ENCODE measurements around the gene EPSTI1. TPM values are rescaled to one million over a fixed set of nuclear protein-coding genes. Genes with fewer than 3 reads are reported as not detected.

The EPSTI1 gene
- polyA plus RNA-seq, 3 donors from 2014 or later: 8.6 to 32.3 (median 26.6) TPM

DNA sequence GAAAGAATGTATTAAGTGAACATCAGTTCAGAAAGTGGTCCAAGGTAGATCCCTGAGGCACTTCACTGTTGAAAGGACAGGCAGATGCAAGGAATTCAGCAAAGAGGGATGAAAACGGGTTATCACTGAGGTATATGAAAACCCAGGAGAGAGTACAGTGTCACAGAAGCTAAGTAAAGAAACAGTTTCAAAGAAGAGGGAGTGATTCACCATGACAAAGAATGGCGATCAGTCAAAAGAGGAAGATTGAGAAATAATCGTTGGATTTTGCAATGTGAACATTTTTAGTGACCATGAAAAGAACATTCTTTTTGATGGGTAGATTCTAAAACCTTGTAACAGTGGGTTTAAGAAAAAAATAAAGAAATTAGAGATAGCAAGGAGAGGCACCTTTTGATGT is 99.3 kb downstream of the EPSTI1 start:
- DNase-seq: no peak
- no peaks in the 10 kb centered on the region for H3K9me3 Mint-ChIP-seq
- no peaks in the 10 kb centered on the region for H3K4me1 Mint-ChIP-seq
- no peak overlapping the region for H3K27ac Mint-ChIP-seq
- peaks cover 12 to 29% (median 25%) of the 10 kb centered on the region in 3 donors for H3K36me3 Mint-ChIP-seq
- no peaks in the 10 kb centered on the region for H3K27me3 Mint-ChIP-seq (ENCODE audit: low read depth in 3 of 3)
- no peak overlapping the region for H3K4me3 Mint-ChIP-seq

- no peak overlapping the region for H3K27ac Mint-ChIP-seq
- no peaks in the 10 kb centered on the region for H3K9me3 Mint-ChIP-seq
- DNase-seq: no peak
- H3K27me3 Mint-ChIP-seq (ENCODE audit: low read depth in 3 of 3): peaks cover 0 to under 1% (median 0%) of the 10 kb centered on the region in 3 donors
- H3K4me3 Mint-ChIP-seq: no peak overlapping the region
- no peaks in the 10 kb centered on the region for H3K4me1 Mint-ChIP-seq
- peaks cover 12 to 28% (median 26%) of the 10 kb centered on the region in 3 donors for H3K36me3 Mint-ChIP-seq
Observed at GRCh38 chr13:42891591-42891990, 100.5 kb downstream of the EPSTI1 start.

DNA sequence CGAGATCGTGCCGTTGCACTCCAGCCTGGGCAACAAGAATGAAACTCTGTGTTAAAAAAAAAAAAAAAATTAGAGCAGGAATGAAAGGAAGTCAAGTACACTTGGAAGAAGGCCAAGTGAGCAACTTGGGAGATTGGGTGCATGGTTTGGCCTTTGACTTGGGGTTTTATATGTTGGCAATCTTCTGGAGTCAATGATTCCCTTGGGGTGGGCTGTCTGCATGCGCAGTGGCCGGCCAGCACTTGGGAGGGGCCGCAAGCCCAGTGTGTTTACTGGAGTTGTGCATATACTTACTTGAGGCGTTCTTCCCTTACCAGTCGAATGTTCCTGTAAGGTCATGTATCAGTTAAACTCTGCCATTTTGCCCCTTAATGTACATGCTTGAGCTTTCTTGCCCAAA is 106.7 kb downstream of the EPSTI1 start:
- DNase-seq: no peak
- peaks cover 0 to 4% (median 0%) of the 10 kb centered on the region in 3 donors for H3K27me3 Mint-ChIP-seq (ENCODE audit: low read depth in 3 of 3)
- H3K36me3 Mint-ChIP-seq: peaks cover 8 to 31% (median 30%) of the 10 kb centered on the region in 3 donors
- peaks cover 2 to 8% of the 10 kb centered on the region in 2 donors for H3K4me1 Mint-ChIP-seq
- H3K27ac Mint-ChIP-seq: no peak overlapping the region
- H3K4me3 Mint-ChIP-seq: no peak overlapping the region
- H3K9me3 Mint-ChIP-seq: no peaks in the 10 kb centered on the region

- H3K36me3 Mint-ChIP-seq: peaks cover 8 to 37% (median 33%) of the 10 kb centered on the region in 3 donors
- H3K4me1 Mint-ChIP-seq: peaks cover 2 to 14% of the 10 kb centered on the region in 2 donors
- H3K4me3 Mint-ChIP-seq: no peak overlapping the region
- peak overlapping the region in 1 of 6 donors; percentile 21 for H3K27ac Mint-ChIP-seq
- no peaks in the 10 kb centered on the region for H3K9me3 Mint-ChIP-seq
- H3K27me3 Mint-ChIP-seq (ENCODE audit: low read depth in 3 of 3): peaks cover 0 to 4% (median 1%) of the 10 kb centered on the region in 3 donors
- no peak for DNase-seq
Observed at GRCh38 chr13:42883771-42884467, 108.1 kb downstream of the EPSTI1 start.

DNA sequence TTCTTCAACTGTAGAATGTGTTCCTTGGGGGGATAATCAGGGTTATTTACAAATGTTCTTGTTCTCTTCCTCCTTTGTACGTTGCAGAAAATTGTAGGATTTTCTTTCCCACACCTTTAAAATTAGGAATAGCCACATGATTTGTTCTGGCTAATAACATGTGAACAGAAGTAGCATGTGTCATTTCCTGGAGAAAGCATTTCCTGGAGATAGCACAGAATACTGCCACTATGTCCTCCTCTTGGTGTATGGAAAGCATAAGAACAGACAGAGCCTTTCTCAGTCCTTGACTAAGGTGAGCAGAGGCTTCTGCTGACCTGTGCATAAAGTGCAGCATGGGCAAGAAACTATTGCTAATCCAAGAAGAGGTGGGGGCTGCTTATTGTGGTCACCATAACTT is 108.9 kb downstream of the EPSTI1 start:
- Mint-ChIP-seq H3K27ac (no peak overlapping the region), H3K36me3 (peaks cover 8 to 43% (median 28%) of the 10 kb centered on the region in 3 donors), H3K27me3 (ENCODE audit: low read depth in 3 of 3) (peaks cover 0 to 5% (median 1%) of the 10 kb centered on the region in 3 donors), H3K4me1 (peaks cover 2 to 14% of the 10 kb centered on the region in 2 donors), H3K9me3 (no peaks in the 10 kb centered on the region), H3K4me3 (no peak overlapping the region)
- no peak for DNase-seq

- peaks cover 2 to 14% of the 10 kb centered on the region in 2 donors for H3K4me1 Mint-ChIP-seq
Observed at GRCh38 chr13:42880056-42880605, 111.9 kb downstream of the EPSTI1 start.

DNA sequence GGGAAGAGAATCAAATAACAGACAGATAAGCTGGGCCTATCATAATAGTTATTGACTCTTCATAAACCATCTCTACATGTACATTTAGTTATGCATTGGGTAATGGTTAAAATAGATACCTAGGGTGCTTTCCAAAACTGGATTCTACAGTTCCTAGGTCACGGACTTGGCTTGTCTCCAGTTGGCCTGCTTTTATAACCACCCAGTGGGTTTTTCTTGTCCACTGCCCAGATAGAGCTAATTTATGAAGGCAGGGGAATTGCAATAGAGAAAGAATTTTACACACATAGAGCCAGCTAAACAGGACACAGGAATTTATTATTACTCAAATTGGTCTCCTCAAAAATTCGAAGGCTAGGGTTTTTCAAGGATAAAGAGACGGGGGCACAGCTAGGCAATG is 113.3 kb downstream of the EPSTI1 start:
- Mint-ChIP-seq H3K4me1 (peaks cover 2 to 13% of the 10 kb centered on the region in 2 donors), H3K36me3 (peaks cover 0 to 18% (median 3%) of the 10 kb centered on the region in 3 donors), H3K27ac (no peak overlapping the region), H3K27me3 (ENCODE audit: low read depth in 3 of 3) (peaks cover 0 to 5% (median 1%) of the 10 kb centered on the region in 3 donors), H3K9me3 (no peaks in the 10 kb centered on the region), H3K4me3 (no peak overlapping the region)
- DNase-seq: no peak

More at GRCh38 chr13:42880056-42880605, 111.9 kb downstream of the EPSTI1 start:
- H3K27me3 Mint-ChIP-seq (ENCODE audit: low read depth in 3 of 3): peaks cover 0 to 5% (median 1%) of the 10 kb centered on the region in 3 donors
- H3K4me3 Mint-ChIP-seq: no peak overlapping the region
- peaks cover 0 to 21% (median 7%) of the 10 kb centered on the region in 3 donors for H3K36me3 Mint-ChIP-seq
- H3K9me3 Mint-ChIP-seq: no peaks in the 10 kb centered on the region
- no peak for DNase-seq
- H3K27ac Mint-ChIP-seq: no peak overlapping the region

DNA sequence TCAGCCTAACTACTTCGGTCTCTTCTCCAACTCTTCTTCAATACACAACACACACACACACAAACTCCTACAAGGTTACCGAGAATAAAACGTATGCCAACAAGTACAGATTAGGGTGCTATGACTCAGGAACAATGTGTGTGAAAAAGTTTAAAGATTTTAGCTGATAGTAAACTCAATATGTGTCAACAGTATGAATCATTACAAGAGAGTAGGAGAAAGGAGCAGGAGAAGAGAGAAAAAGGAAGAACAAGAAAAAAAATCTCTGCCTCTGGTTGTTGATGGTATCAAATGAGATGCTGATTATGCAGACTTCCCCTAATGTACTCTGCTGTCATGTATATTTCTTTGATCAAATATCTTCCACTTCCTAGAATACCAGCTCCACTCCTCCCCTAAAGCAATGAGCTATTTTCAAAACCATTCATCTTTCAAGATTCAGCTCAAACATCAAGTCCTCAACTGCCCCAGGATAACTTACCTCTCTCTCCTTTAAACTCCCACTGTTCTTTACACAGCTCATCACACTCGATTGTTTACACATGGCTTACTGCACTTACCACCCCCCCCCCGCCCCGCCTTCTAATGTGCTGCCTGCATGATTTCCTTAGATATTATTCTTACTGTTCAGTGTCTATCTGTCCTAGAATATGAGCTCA is 115.0 kb downstream of the EPSTI1 start:
- Mint-ChIP-seq H3K9me3 (no peaks in the 10 kb centered on the region), H3K36me3 (peaks cover 0 to 18% (median 3%) of the 10 kb centered on the region in 3 donors), H3K27ac (no peak overlapping the region), H3K27me3 (ENCODE audit: low read depth in 3 of 3) (peaks cover 0 to 4% (median 1%) of the 10 kb centered on the region in 3 donors), H3K4me3 (no peak overlapping the region), H3K4me1 (peaks cover 0 to 8% of the 10 kb centered on the region in 2 donors)
- DNase-seq: no peak

GRCh38 chr13:42876270-42876714 is 115.7 kb downstream of the EPSTI1 start:
- Mint-ChIP-seq H3K4me3 (no peak overlapping the region), H3K9me3 (no peaks in the 10 kb centered on the region), H3K36me3 (peaks cover 0 to 18% (median 3%) of the 10 kb centered on the region in 3 donors), H3K4me1 (peaks cover 0 to 8% of the 10 kb centered on the region in 2 donors), H3K27me3 (ENCODE audit: low read depth in 3 of 3) (peaks cover 0 to 4% (median 1%) of the 10 kb centered on the region in 3 donors), H3K27ac (no peak overlapping the region)
- no peak for DNase-seq

GRCh38 chr13:42875475-42876269 is 116.4 kb downstream of the EPSTI1 start:
- Mint-ChIP-seq H3K4me3 (no peak overlapping the region), H3K9me3 (no peaks in the 10 kb centered on the region), H3K27ac (no peak overlapping the region), H3K27me3 (ENCODE audit: low read depth in 3 of 3) (peaks cover 0 to 4% (median 1%) of the 10 kb centered on the region in 3 donors), H3K36me3 (peaks cover 0 to 18% (median 3%) of the 10 kb centered on the region in 3 donors), H3K4me1 (peaks cover 0 to 8% of the 10 kb centered on the region in 2 donors)
- no peak for DNase-seq

- DNase-seq: no peak
- peaks cover 0 to 4% (median 0%) of the 10 kb centered on the region in 3 donors for H3K27me3 Mint-ChIP-seq (ENCODE audit: low read depth in 3 of 3)
- no peaks in the 10 kb centered on the region for H3K9me3 Mint-ChIP-seq
- H3K4me3 Mint-ChIP-seq: no peak overlapping the region
- peaks cover 0 to 8% (median 0%) of the 10 kb centered on the region in 3 donors for H3K36me3 Mint-ChIP-seq
- no peak overlapping the region for H3K27ac Mint-ChIP-seq
- H3K4me1 Mint-ChIP-seq: no peaks in the 10 kb centered on the region
Observed at GRCh38 chr13:42874221-42874620, 117.8 kb downstream of the EPSTI1 start.

DNA sequence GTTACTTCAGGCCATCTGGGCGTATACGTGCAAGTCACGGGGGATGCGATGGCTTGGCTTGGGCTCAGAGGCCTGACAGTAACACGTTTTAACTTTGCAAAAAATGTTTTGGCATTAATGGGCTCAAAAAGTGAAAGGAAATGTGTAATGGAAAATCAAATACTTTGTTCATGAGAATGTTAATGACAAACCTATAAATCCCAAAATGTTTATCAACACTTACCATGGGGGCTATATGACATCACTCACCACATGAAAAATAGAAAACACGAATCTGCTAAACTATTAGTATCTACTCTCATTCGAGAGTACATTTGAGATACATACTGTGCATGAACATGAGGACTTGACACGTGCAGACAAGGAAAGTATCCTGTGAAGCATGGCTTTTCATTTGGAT is 119.0 kb downstream of the EPSTI1 start:
- no peaks in the 10 kb centered on the region for H3K9me3 Mint-ChIP-seq
- H3K27ac Mint-ChIP-seq: no peak overlapping the region
- H3K4me3 Mint-ChIP-seq: no peak overlapping the region

GRCh38 chr13:42867232-42867631 is 124.8 kb downstream of the EPSTI1 start:
- Mint-ChIP-seq H3K27me3 (ENCODE audit: low read depth in 3 of 3) (peaks cover 0 to 6% (median 0%) of the 10 kb centered on the region in 3 donors), H3K27ac (no peak overlapping the region), H3K9me3 (no peaks in the 10 kb centered on the region), H3K4me1 (no peaks in the 10 kb centered on the region), H3K36me3 (no peaks in the 10 kb centered on the region), H3K4me3 (no peak overlapping the region)
- DNase-seq: no peak

More for the DNA sequence above, 119.0 kb downstream of the EPSTI1 start:
- Mint-ChIP-seq H3K4me1 (no peaks in the 10 kb centered on the region), H3K36me3 (no peaks in the 10 kb centered on the region), H3K27me3 (ENCODE audit: low read depth in 3 of 3) (peaks cover 0 to 2% (median 0%) of the 10 kb centered on the region in 3 donors)
- DNase-seq: no peak

Measured in immature natural killer cell (primary cell).